Cardiac muscle cell (in vitro differentiated cells and primary cell): ENCODE results near the gene PTPRB. TPM values are rescaled to one million over a fixed set of nuclear protein-coding genes. Genes with fewer than 3 reads are reported as not detected.

ENCODE experiments used
- DNase-seq, 2 donors: peaks; one replicate each; pipeline versions ENCODE4 v3.0.0 to v3.0.0-alpha.2; 2010 to 2017; ENCODE audit warnings: low read depth in 1 of 2, low spot score in 1 of 2
- H3K27ac ChIP-seq: fragments of 200-600 bp; sonication (generic); 2 replicates; pipeline ENCODE4 v1.5.1; 2016
- H3K27me3 ChIP-seq: fragments of 200-600 bp; sonication (generic); 2 replicates; pipeline ENCODE4 v1.6.0; 2016; ENCODE audit warnings: control low read depth
- H3K36me3 ChIP-seq: fragments of 200-600 bp; sonication (generic); 2 replicates; pipeline ENCODE4 v1.5.1; 2016; ENCODE audit warnings: control low read depth
- H3K4me1 ChIP-seq: fragments of 200-600 bp; sonication (generic); 2 replicates; pipeline ENCODE4 v1.8.1; 2017; ENCODE audit warnings: low read depth, mild to moderate bottlenecking, mixed run types
- H3K4me3 ChIP-seq: fragments of 200-600 bp; sonication (generic); 2 replicates; pipeline ENCODE4 v1.5.1; 2016; ENCODE audit warnings: mild to moderate bottlenecking
- H3K9me3 ChIP-seq: fragments of 200-600 bp; sonication (generic); 2 replicates; pipeline ENCODE4 v1.5.1; 2017; ENCODE audit warnings: low read depth, mild to moderate bottlenecking, control low read depth
- CTCF ChIP-seq: IDR thresholded peaks from 2 replicates; pipeline ENCODE4 v1.5.1; 2012; ENCODE audit warnings: low read depth, mild to moderate bottlenecking, low read length
- polyA plus RNA-seq: library from polyadenylated mRNA; unstranded; fragments of >200 nt; fragmentation: Nextera tagmentation; extraction: Ambion mirVana; gene quantifications from 2 replicates; pipeline ENCODE4 v1.2.1, GENCODE V29; 2016
- total RNA-seq: library from RNA; depleted of rRNA; stranded (reverse); fragments of >200 nt; gene quantifications from 2 replicates; pipeline ENCODE4 v1.2.3, GENCODE V29; 2016

The PTPRB gene
- total and polyA plus RNA-seq, 2 experiments from 2014 or later, result 0.21 to 0.31 TPM

DNA sequence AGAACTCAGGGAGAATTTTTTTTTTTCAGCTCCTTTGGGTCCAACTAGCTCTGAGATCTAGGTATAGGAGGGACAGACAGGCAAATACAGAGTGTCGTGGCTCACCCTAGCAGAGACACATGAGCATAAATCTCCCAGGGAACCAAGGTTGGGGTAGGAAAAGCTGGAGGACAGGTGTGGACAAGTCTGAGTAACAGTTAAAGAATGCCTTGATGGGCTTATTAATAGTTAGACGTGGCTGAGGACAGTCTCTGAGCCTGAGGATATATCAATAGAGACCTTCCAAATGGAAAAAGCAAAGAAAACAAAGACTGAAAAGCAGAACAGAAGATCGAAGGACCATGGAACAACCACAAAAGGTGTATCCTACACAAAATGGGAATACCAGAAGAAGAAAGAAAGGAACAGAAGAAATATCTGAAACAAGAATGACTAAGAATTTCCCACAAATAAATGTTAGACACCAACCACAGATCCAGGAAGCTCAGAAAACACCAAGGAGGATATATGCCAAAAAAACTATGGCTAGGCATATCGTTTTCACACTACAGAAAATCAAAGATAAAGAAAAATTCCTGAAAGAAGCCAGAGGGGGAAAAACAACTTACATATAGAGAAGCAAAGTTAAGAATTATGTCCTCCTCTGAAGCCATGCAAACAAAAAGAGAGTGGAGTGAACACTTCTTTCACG lies 80.9 kb downstream of the PTPRB start:
- no peak for TF ChIP-seq CTCF
- Histone ChIP-seq H3K27ac (no peak overlapping the region), H3K4me1 (no peaks in the 10 kb centered on the region), H3K9me3 (no peaks in the 10 kb centered on the region), H3K4me3 (no peak overlapping the region), H3K27me3 (no peaks in the 10 kb centered on the region), H3K36me3 (no peaks in the 10 kb centered on the region)
- peak in 1 of 2 donors; percentile 57 for DNase-seq

- Histone ChIP-seq H3K27me3 (no peaks in the 10 kb centered on the region), H3K4me3 (no peak overlapping the region), H3K36me3 (no peaks in the 10 kb centered on the region), H3K9me3 (no peaks in the 10 kb centered on the region), H3K27ac (no peak overlapping the region), H3K4me1 (no peaks in the 10 kb centered on the region)
- DNase-seq, result no peak
- no peak for TF ChIP-seq CTCF
These were observed 82.1 kb downstream of the PTPRB start for GRCh38 chr12:70555081-70555480.

DNA sequence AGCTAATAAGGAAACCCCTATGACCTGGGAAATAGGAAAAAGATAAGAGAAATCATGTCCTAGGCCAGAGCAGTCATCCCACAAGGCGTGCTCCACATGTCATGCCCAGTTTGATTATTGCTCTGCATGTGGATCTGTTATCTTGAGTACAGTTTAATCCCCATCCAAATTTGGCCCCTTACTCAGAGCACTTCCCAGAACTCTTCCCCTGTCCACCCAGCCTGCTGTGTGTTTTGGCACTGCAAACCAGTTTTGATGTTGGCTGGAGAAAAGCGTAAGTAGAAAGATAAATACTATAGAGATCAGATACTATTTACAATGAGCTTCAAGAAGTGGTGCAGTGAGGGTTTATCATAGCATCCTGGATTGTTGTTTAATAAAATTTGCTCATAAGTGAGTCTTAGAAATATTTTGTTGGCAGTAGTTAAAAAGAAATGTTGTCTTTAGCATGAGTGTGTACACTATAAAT lies 83.8 kb downstream of the PTPRB start:
- no peak overlapping the region for H3K4me3 ChIP-seq
- H3K4me1 ChIP-seq, result no peaks in the 10 kb centered on the region
- no peaks in the 10 kb centered on the region for H3K36me3 ChIP-seq
- H3K27ac ChIP-seq, result no peak overlapping the region
- DNase-seq, result peak in 1 of 2 donors; percentile 52
- no peaks in the 10 kb centered on the region for H3K27me3 ChIP-seq
- H3K9me3 ChIP-seq, result no peaks in the 10 kb centered on the region
- no peak for TF ChIP-seq CTCF

- no peaks in the 10 kb centered on the region for H3K9me3 ChIP-seq
- H3K4me3 ChIP-seq, result no peak overlapping the region
- TF ChIP-seq CTCF, result no peak
- DNase-seq, result no peak
- no peaks in the 10 kb centered on the region for H3K27me3 ChIP-seq
- H3K27ac ChIP-seq, result no peak overlapping the region
- H3K36me3 ChIP-seq, result no peaks in the 10 kb centered on the region
- H3K4me1 ChIP-seq, result no peaks in the 10 kb centered on the region
These were observed 85.5 kb downstream of the PTPRB start for GRCh38 chr12:70551731-70552130.

DNA sequence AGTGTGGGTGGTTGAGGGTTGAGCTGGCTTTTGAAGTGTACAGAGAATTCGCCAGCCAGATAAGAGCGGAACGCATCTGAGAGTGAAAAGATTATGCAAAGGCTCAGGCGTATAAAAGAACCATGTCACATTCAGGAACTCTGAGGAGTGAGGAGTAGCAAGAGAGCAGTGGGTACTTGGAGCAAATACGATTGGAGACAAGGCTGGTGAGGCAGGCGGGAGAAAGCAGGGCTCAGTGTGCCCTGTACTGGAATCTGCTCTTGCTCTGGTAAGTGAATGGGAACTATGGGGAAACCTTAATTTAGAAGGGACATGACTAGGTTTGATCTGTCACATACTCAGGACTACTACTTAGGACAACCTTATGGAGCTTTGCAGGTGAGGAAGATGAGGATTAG lies 87.0 kb downstream of the PTPRB start:
- Histone ChIP-seq H3K27ac (no peak overlapping the region), H3K36me3 (no peaks in the 10 kb centered on the region), H3K4me1 (no peaks in the 10 kb centered on the region), H3K27me3 (no peaks in the 10 kb centered on the region), H3K9me3 (no peaks in the 10 kb centered on the region), H3K4me3 (no peak overlapping the region)
- no peak for DNase-seq
- TF ChIP-seq CTCF, result no peak
